C4-2B (cell line): ENCODE data around the gene GRIN3B.

ENCODE experiments used
- CTCF ChIP-seq: fragments of 450-650 bp; conservative IDR thresholded peaks from 2 replicates; pipeline ENCODE4 v1.5.1; 2017; ENCODE audit warnings: mild to moderate bottlenecking
- ZFX ChIP-seq: fragments of 450-650 bp; IDR thresholded peaks from 2 replicates; pipeline ENCODE4 v1.6.1; 2017

- TF ChIP-seq CTCF (no peak), ZFX (no peak)
Measured at GRCh38 chr19:1050989-1051788, 51.0 kb downstream of the GRIN3B start.
